HepG2 (cell line): ENCODE measurements around the gene TENT5A. TPM values are rescaled to one million over a fixed set of nuclear protein-coding genes. Genes with fewer than 3 reads are reported as not detected.

Experiments used
- CHD2 ChIP-seq: IDR thresholded peaks from 2 replicates; pipeline ENCODE4 v1.6.1; 2011; ENCODE audit warnings: low read depth, low read length, improper control_type of control experiment
- FOSL1 ChIP-seq: sonication (generic); formaldehyde crosslinking; IDR thresholded peaks from 2 replicates; pipeline ENCODE4 v1.9.0; 2021; ENCODE audit warnings: missing genetic modification reagents, borderline replicate concordance
- FOXA1 ChIP-seq, 2 experiments: fragments of 450-650 bp in 1 of 2; sonication (generic) in 1 of 2; formaldehyde crosslinking in 1 of 2; IDR thresholded peaks; 2 replicates each; pipeline versions ENCODE4 v1.4.0 to v1.6.1; 2016 to 2020; ENCODE audit warnings: missing genetic modification reagents in 1 of 2
- FOXK1 ChIP-seq: sonication (generic); formaldehyde crosslinking; IDR thresholded peaks from 2 replicates; pipeline ENCODE4 v1.4.0; 2020; ENCODE audit warnings: low read depth, missing genetic modification reagents, borderline replicate concordance
- JDP2 ChIP-seq: sonication (generic); formaldehyde crosslinking; IDR thresholded peaks from 2 replicates; pipeline ENCODE4 v1.8.1; 2022; ENCODE audit warnings: missing genetic modification reagents, borderline replicate concordance
- LCORL ChIP-seq, 2 experiments: fragments of 450-650 bp in 1 of 2; sonication (generic) in 1 of 2; formaldehyde crosslinking in 1 of 2; IDR thresholded peaks; 2 replicates each; pipeline versions ENCODE4 v1.5.0 to v1.6.1; 2017 to 2020; ENCODE audit warnings: antibody characterized with exemption in 1 of 2, missing genetic modification reagents in 1 of 2
- MAFG ChIP-seq: sonication (generic); formaldehyde crosslinking; IDR thresholded peaks from 2 replicates; pipeline ENCODE4 v1.5.1; 2020; ENCODE audit warnings: mild to moderate bottlenecking, missing genetic modification reagents
- MLLT10 ChIP-seq: sonication (generic); formaldehyde crosslinking; IDR thresholded peaks from 2 replicates; pipeline ENCODE4 v1.4.0; 2020; ENCODE audit warnings: missing genetic modification reagents
- PRDM15 ChIP-seq: sonication (generic); formaldehyde crosslinking; IDR thresholded peaks from 2 replicates; pipeline ENCODE4 v1.4.0; 2020; ENCODE audit warnings: missing genetic modification reagents
- RFX1 ChIP-seq: fragments of 450-650 bp; IDR thresholded peaks from 2 replicates; pipeline ENCODE4 v1.6.1; 2017
- SRSF9 ChIP-seq: fragments of 200-400 bp; formaldehyde crosslinking; IDR thresholded peaks from 2 replicates; pipeline ENCODE4 v1.6.1; 2018; ENCODE audit warnings: borderline replicate concordance, mild to moderate bottlenecking, low read depth, low read length; ENCODE audit not compliant: insufficient read depth, poor library complexity, severe bottlenecking
- TCF7 ChIP-seq: sonication (generic); IDR thresholded peaks from 2 replicates; pipeline ENCODE4 v1.6.1; 2016; ENCODE audit warnings: antibody characterized with exemption, low read depth
- TFDP2 ChIP-seq: sonication (generic); formaldehyde crosslinking; IDR thresholded peaks from 2 replicates; pipeline ENCODE4 v1.4.0; 2020; ENCODE audit warnings: missing genetic modification reagents
- ZNF160 ChIP-seq: sonication (generic); formaldehyde crosslinking; IDR thresholded peaks from 2 replicates; pipeline ENCODE4 v1.8.0; 2022; ENCODE audit warnings: mild to moderate bottlenecking, inconsistent platforms, missing genetic modification reagents
- ZNF331 ChIP-seq: sonication (generic); formaldehyde crosslinking; IDR thresholded peaks from 2 replicates; pipeline ENCODE4 v1.4.0; 2020; ENCODE audit warnings: missing genetic modification reagents
- ZNF367 ChIP-seq: sonication (generic); formaldehyde crosslinking; IDR thresholded peaks from 2 replicates; pipeline ENCODE4 v1.4.0; 2020; ENCODE audit warnings: missing genetic modification reagents, borderline replicate concordance
- ZNF710 ChIP-seq: sonication (generic); formaldehyde crosslinking; IDR thresholded peaks from 2 replicates; pipeline ENCODE4 v1.5.0; 2020; ENCODE audit warnings: mild to moderate bottlenecking, missing genetic modification reagents, borderline replicate concordance
- ZNF749 ChIP-seq: sonication (generic); formaldehyde crosslinking; IDR thresholded peaks from 2 replicates; pipeline ENCODE4 v1.8.0; 2022; ENCODE audit warnings: mild to moderate bottlenecking, missing genetic modification reagents, moderate library complexity, borderline replicate concordance
- polyA plus RNA-seq, 8 experiments: library from polyadenylated mRNA; depleted of rRNA in 3 of 8; stranded (reverse) in 7 of 8; unstranded in 1 of 8; fragments of >200 nt; fragmentation: Illumina TruSeq in 4 of 8; extraction: Trizol in 4 of 8; gene quantifications; 2 replicates each; pipeline versions ENCODE4 v1.2.1 to v1.2.3, GENCODE V29; 2011 to 2016; ENCODE audit warnings: low read depth in 4 of 8, missing spikeins in 1 of 8, mixed read lengths in 1 of 8; ENCODE audit not compliant: insufficient read depth in 1 of 8
- total RNA-seq, 5 experiments: library from RNA; depleted of rRNA; stranded (reverse); fragments of >200 nt; fragmentation: Illumina TruSeq; extraction: Trizol; gene quantifications; 2 replicates each; pipeline ENCODE4 v1.2.3, GENCODE V29; 2016; ENCODE audit warnings: low read depth in 1 of 5
- TF ChIP-seq, protein P1 (sequence below): sonication (generic); formaldehyde crosslinking; IDR thresholded peaks from 2 replicates; pipeline ENCODE4 v1.4.0; 2020; ENCODE audit warnings: missing genetic modification reagents
- TF ChIP-seq, protein P2 (sequence below): IDR thresholded peaks from 2 replicates; pipeline ENCODE4 v1.6.1; 2016; ENCODE audit warnings: low read depth, borderline replicate concordance

TENT5A gene
- total and polyA plus RNA-seq, 2 of the 13 experiments (the other 11 are each of a cell fraction or from before 2014, with no cell fraction given) = 8.0 to 13.8 TPM

DNA sequence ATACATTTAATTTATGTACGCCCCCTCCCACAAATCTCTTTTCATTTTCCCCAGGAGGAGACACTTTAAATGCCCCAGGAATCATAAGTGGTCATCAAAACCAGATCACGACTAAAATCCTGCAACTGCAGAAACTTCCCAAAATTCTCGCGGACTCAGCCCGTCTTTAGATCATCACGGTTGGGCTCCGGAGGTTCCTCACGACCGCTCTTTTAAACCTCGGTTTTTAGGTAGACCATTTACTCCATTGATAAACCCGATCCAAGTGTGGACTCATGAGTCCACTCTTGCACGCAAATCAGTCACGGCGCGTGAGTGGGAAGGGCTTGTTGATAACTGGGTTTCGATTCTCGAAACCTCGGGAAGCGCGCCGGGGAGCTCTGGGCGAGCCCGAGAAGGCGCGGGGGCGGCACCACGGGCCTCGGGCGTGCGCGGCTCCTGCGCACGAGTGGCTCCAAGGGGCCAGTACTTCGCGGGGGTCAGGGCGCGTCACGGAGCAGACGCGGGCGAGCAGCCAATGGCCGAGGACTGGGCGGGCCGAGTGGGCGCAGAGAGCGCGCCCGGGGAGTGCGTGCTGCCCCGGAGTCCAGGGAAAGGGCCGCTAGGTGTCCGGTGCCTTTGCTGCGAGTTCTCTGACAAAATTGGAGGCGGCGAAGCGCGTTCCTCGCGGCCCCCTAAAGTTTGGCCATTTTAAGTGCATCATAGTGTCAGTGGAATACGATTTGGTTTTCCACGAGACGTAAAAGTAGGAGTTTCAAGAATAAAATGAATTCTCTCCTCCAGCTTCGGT, 635 bp upstream of the TENT5A start (continued):
- TF ChIP-seq TCF7 (no peak), SRSF9 (no peak), ZNF749 (peak; percentile 92), FOXK1 (CRISPR knock-in tag) (no peak; the same call in 1 of the 2 replicates), ZNF331 (CRISPR knock-in tag) (no peak; the same call in 1 of the 2 replicates), CHD2 (0 out of 2 replicates have a peak, but pooled peaks have one; percentile 18), FOSL1 (CRISPR knock-in tag) (no peak; the same call in 1 of the 2 replicates), JDP2 (no peak), LCORL (IDR thresholded peaks at IDR 0.05) (no peak), LCORL (CRISPR knock-in tag; IDR thresholded peaks at IDR 0.05) (no peak), RFX1 (no peak), TFDP2 (CRISPR knock-in tag) (peak; percentile 86), MLLT10 (CRISPR knock-in tag) (no peak), ZNF160 (CRISPR knock-in tag) (no peak), PRDM15 (CRISPR knock-in tag) (no peak), MAFG (no peak), ZNF710 (CRISPR knock-in tag) (no peak), FOXA1 (IDR thresholded peaks at IDR 0.05) (no peak), FOXA1 (CRISPR knock-in tag; IDR thresholded peaks at IDR 0.05) (peak; percentile 32), ZNF367 (CRISPR knock-in tag) (peak; percentile 81; the same call in 1 of the 2 replicates)
- TF ChIP-seq, protein P1, sequence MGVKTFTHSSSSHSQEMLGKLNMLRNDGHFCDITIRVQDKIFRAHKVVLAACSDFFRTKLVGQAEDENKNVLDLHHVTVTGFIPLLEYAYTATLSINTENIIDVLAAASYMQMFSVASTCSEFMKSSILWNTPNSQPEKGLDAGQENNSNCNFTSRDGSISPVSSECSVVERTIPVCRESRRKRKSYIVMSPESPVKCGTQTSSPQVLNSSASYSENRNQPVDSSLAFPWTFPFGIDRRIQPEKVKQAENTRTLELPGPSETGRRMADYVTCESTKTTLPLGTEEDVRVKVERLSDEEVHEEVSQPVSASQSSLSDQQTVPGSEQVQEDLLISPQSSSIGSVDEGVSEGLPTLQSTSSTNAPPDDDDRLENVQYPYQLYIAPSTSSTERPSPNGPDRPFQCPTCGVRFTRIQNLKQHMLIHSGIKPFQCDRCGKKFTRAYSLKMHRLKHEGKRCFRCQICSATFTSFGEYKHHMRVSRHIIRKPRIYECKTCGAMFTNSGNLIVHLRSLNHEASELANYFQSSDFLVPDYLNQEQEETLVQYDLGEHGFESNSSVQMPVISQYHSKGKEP (CRISPR knock-in tag) = no peak; the same call in 1 of the 2 replicates
- TF ChIP-seq, protein P2, sequence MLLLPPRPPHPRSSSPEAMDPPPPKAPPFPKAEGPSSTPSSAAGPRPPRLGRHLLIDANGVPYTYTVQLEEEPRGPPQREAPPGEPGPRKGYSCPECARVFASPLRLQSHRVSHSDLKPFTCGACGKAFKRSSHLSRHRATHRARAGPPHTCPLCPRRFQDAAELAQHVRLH = no peak; the same call in 1 of the 2 replicates
